Measurements from ENCODE around the gene WIPF2.

Gene WIPF2

DNA sequence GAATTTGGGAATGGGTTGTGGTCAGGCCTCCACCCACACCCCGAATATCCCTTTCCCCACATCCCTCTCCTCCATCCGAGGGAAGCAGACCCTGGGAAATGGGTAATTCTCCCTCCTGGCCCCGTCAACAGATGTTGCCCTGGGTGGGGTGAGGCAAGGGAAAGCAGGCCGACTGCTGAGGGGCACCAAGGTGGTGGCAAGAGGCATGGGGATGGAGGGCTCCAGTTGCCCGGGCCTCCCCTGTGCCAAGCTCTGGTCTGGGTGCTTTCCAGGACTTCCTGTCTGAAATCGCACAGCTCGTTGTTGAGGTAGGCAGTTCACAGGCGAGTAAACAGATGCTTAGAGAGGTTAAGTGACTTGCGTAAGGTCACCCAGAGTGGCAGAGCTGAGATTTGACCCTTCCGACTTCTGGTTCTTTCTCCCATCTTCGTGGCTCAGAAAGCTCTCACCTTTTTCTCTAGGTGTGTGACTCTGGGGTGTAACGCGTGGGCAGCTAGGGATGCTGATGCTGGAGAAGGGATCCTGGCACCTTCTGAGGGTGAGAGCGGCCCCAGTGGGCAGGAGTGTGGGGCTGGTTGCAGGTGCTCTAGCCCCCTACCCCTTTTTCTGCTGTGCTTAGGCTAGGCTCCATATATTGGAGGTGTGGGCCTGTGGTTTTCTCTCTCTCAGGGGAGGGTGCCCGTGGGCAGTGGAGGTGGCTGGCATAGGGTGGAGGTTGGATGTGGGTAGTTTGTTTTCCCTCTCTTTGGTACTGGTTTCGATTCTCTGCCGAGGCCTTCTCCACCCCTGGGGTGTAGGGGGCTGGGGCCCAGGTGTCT lies 107.1 kb downstream of the WIPF2 start:
- no peak for DNase-seq (ENCODE audit: low read depth)

DNA sequence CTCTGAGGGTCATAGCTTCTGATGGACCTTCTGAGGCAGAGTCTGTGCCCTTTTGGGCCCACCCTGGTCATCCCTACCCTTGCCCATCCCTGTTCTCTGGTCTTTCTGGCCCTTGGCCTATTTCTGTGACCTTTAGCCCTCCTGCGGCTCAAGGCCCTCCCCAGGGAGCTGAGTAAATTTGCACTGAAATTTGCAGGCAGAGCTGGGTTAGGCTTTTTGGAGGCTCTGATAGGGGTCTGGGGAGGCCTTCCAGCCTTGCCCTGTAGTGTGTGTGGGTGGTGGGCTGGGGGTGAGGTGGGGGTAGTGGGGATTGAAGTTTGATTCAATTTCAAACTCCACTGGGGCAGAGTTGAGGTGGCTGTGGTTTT lies 107.7 kb downstream of the WIPF2 start:
- no peak for DNase-seq (ENCODE audit: low read depth)

DNA sequence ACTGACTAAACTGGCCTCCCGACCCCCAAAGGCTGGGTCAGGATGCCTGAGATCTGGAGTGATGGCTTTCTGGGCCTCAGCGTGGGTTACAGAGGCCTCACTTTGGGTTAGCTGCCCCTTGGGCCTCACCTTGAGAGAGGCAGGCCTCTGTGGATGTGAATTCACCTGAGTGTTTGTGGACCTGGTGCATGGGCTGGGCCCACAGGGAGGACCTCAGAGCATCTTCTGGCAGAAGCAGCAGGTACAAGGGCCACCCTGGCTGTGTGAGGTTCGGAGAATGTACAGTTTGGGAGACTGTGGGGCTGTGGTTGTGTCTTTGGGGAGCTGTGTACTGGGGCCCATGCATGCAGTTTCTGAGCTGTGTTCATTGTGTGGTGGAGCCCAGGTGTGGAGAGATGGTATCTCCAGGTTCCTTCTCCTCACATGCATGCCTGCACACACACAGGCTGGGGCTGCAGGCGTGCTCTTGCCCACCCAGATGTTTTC lies 108.2 kb downstream of the WIPF2 start:
- DNase-seq (ENCODE audit: low read depth): no peak

DNA sequence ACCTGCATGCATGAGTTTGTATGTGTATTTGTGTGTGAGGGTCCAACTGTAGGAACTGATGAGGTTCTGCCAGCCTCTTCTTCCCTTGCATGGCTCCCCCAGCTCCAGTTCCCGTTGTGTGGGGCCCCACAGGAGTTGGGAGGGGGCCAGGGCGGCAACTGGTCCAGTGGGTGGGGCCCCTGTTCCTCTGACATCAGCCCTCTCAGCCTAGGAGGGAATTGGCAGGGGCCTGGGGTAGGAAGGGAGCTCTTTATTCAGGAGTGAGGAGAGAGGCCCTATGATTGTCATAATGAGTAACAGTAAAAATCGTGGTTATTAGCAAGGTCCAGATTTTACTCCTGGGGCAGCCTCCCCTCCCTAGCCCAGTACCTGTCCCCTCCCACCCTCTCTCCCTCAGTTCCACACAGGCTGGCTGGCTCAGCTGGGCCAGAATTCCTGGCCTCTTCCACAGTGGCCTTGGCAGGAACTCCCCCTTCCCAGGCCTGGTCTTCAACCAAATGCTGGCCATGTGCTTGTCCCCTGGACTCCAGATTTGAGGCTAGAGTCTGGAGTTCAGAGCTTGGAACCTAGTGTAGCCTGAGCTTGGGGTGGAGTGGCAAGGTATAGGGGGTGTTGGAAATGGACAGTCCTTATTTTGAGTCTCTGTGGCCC lies 108.8 kb downstream of the WIPF2 start:
- DNase-seq (ENCODE audit: low read depth): no peak

DNA sequence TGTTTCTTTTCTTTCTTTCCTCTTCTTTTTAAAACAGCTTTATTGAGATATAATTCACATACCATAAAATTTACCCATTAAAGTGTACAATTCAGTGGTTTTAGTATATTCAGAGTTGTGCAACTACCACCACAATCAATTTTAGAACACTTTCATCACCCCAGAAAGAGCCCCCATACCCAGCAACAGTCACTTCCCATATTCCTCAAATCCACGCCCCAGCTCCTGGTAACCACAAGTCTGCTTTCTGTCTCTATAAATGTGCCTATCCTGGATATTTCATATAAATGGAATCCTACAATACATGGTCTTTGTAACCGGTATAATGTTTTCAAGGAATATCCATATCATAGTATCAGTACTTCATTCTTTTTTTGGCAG lies 109.3 kb downstream of the WIPF2 start:
- DNase-seq (ENCODE audit: low read depth): no peak

DNA sequence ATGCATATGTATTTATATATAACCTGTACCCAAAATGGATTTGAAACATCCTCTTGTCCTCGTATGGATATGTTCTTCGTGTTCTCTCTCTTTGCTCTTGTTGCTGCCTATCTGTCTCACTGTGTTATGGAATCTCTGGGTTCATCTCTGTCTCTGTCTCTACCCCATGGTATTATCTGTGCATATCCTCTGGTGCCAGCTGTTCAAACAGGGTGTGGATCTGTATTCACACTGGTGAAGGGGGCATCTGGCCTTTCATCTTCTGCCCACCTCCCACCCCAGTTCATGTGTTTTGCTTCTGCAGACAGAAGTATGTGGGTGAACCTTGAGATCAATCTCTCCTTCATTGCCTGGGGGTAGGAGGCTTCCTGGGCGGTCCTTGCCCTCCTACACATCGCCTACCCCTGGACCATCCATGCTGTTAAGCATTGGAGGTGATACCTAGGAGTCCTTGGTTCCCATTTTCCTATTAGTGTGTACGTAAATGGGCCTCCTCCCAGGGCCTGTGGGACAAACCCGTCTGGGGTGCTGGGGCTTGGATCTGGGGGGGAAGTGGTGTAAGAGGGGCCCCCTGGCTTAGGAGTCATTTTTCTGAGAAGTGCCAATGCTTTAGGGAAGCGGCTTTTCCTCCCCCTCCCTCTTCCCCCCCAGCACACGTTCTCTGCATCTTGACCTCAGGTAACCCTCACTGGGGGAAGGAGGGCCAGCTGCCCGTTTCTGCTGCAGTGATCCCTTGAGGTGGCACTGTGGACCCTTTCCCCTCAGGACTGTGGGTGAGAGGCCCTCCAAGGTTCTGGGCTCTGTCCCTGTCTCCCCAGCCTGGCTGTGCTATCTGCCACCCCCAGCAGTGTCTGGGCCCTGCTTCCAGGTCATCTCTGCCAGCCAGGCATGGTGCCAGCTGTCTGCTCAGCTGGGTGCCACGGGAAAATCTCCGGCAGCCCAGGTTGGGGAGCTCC lies 111.0 kb downstream of the WIPF2 start:
- no peak for DNase-seq (ENCODE audit: low read depth)

DNA sequence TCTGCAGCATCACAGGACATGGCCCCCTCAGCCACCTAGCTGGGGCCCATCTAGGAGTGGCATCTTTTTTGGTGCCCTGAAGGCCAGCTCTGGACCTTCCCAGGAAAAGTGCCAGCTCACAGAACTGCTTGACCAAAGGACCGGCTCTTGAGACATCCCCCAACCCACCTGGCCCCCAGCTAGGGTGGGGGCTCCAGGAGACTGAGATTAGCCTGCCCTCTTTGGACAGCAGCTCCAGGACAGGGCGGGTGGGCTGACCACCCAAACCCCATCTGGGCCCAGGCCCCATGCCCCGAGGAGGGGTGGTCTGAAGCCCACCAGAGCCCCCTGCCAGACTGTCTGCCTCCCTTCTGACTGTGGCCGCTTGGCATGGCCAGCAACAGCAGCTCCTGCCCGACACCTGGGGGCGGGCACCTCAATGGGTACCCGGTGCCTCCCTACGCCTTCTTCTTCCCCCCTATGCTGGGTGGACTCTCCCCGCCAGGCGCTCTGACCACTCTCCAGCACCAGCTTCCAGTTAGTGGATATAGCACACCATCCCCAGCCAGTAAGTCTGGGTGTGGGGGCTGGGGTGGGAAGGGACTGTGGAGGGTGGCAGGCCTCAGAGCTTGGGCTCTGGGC lies 111.9 kb downstream of the WIPF2 start:
- DNase-seq (ENCODE audit: low read depth): no peak

DNA sequence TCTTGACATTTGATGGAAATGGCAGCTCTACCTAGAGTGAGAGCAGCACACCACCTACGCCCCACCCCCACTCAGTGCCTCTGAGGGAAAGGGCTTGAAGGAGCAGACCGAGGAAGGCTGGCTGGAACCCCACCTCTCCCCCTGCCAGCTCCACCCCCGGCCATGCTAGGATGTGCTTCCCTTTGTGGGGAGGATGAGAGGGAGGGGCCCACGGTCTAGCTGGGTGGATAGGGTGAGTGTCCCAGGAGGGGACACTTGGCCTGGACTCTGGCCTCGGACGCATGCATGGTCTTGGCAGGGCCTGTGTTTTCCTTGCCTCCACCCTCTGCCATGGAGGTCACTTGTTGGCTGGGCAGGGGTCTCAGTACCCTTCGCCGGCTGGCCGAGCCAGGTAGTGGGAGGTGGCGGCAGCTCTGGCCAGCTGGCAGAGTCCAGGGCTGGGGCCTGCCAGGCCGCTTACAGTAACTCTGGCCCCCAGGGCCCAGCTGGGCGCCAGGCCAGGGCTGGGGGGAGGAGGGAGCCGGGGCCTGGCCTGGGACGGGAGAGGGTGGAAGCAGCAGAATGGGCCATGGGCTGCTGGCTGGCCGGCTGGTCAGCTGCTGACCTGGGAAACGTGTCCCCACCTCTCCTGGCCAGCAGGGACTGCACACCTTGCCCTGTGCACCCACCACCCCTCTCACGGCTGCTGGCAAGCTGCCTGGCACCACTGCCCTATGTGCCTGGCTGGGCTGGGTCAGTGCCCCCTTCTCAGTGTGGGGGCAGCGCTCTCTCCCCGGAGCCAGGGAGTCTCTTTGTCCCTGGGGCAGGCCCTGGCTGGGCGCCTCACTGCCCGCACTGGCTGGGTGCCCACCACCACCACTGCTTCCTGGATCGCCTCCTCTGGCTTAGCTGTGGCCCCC lies 112.9 kb downstream of the WIPF2 start:
- no peak for DNase-seq (ENCODE audit: low read depth)

All from ELR (cell line).